CD4-positive, alpha-beta T cell (primary cell): Measurements from ENCODE around the gene FA2H. TPM values are rescaled to one million over a fixed set of nuclear protein-coding genes. Genes with fewer than 3 reads are reported as not detected.
A peak's percentile ranks its signal among the peaks of the same experiment; 100 is the strongest.

Experiments used
- ATAC-seq: fragments of 200-7000 bp; cut with Tn5 transposase; one replicate; pipeline ENCODE4 v1.10.0; 2022; ENCODE audit warnings: mild to moderate bottlenecking; ENCODE audit not compliant: poor library complexity
- CTCF ChIA-PET: fragments of 350-600 bp; sonication (Branson Sonifier 250); formaldehyde crosslinking; loops from one replicate; lab custom pipeline; 2021; ENCODE audit warnings: antibody characterized with exemption, inconsistent platforms; lab: Charles Lee
- POLR2A ChIA-PET: fragments of 350-600 bp; sonication (Branson Sonifier 250); formaldehyde crosslinking; loops from one replicate; lab custom pipeline; 2021; ENCODE audit warnings: antibody characterized with exemption, inconsistent platforms; lab: Charles Lee
- DNase-seq, 14 experiments: peaks; one replicate each; pipeline ENCODE4 v3.0.0-alpha.2; 2013 to 2020; ENCODE audit warnings: mixed read lengths in 2 of 14
- H3K27ac ChIP-seq, 2 donors: one replicate each; pipeline versions ENCODE4 v1.5.1 to v1.7.0; 2013; ENCODE audit warnings: low read length in 2 of 2, low read depth in 1 of 2, mild to moderate bottlenecking in 1 of 2
- H3K27me3 ChIP-seq, 2 experiments: 1 replicate in 1 of 2; 2 replicates in 1 of 2; pipeline versions ENCODE4 v1.6.1 to v1.7.0; 2013; ENCODE audit warnings: low read length in 2 of 2, control low read depth in 1 of 2, mild to moderate bottlenecking in 1 of 2, moderate library complexity in 1 of 2; ENCODE audit not compliant: insufficient read depth in 2 of 2, control insufficient read depth in 1 of 2
- H3K36me3 ChIP-seq: one replicate; pipeline ENCODE4 v1.6.1; 2013; ENCODE audit warnings: low read length, control low read depth; ENCODE audit not compliant: insufficient read depth
- H3K4me1 ChIP-seq: one replicate; pipeline ENCODE4 v1.6.1; 2013; ENCODE audit warnings: low read length, control low read depth; ENCODE audit not compliant: insufficient read depth
- H3K4me3 ChIP-seq: one replicate; pipeline ENCODE4 v1.5.1; 2013; ENCODE audit warnings: mild to moderate bottlenecking, low read length, moderate library complexity
- H3K9me3 ChIP-seq, 2 experiments: 1 replicate in 1 of 2; 2 replicates in 1 of 2; pipeline versions ENCODE4 v1.6.1 to v1.7.0; 2013; ENCODE audit warnings: low read length in 2 of 2, mild to moderate bottlenecking in 2 of 2, control low read depth in 1 of 2, moderate library complexity in 1 of 2; ENCODE audit not compliant: control insufficient read depth in 1 of 2, insufficient read depth in 1 of 2
- H3K27ac Mint-ChIP-seq: one replicate; pipeline ENCODE4 v1.8.0; 2020; ENCODE audit warnings: mixed read lengths
- H3K27me3 Mint-ChIP-seq: one replicate; pipeline ENCODE4 v1.8.0; 2021; ENCODE audit warnings: mixed read lengths
- H3K36me3 Mint-ChIP-seq: one replicate; pipeline ENCODE4 v1.8.0; 2021; ENCODE audit warnings: low read depth, mixed read lengths
- H3K4me1 Mint-ChIP-seq: one replicate; pipeline ENCODE4 v1.8.0; 2021; ENCODE audit warnings: low read depth, mixed read lengths
- H3K4me3 Mint-ChIP-seq: one replicate; pipeline ENCODE4 v1.8.0; 2020; ENCODE audit warnings: mild to moderate bottlenecking, mixed read lengths
- H3K9me3 Mint-ChIP-seq: one replicate; pipeline ENCODE4 v1.8.0; 2020; ENCODE audit warnings: mixed read lengths
- intact Hi-C, 2 experiments: fragments of 100-400 bp; cut with DNase I in 1 of 2; cut with micrococcal nuclease in 1 of 2; formaldehyde crosslinking; loops; one replicate each; pipeline versions ENCODE4 v1.15.1 to v1.9.0; 2023 to 2025; cut with DNase I, micrococcal nuclease
- total RNA-seq, 174 experiments: library from RNA in 2 of 174; stranded (reverse) in 2 of 174; gene quantifications; one replicate each; pipeline ENCODE4 v1.2.3 and lab custom pipeline; 2021 to 2026
- TF ChIP-seq, protein P1 (sequence below): fragments of 200-600 bp; IDR thresholded peaks from one replicate; pipeline ENCODE4 v1.8.0; 2022; ENCODE audit warnings: antibody characterized with exemption, mild to moderate bottlenecking

Gene FA2H
- total RNA-seq, 2 experiments from 2014 or later: not detected

DNA sequence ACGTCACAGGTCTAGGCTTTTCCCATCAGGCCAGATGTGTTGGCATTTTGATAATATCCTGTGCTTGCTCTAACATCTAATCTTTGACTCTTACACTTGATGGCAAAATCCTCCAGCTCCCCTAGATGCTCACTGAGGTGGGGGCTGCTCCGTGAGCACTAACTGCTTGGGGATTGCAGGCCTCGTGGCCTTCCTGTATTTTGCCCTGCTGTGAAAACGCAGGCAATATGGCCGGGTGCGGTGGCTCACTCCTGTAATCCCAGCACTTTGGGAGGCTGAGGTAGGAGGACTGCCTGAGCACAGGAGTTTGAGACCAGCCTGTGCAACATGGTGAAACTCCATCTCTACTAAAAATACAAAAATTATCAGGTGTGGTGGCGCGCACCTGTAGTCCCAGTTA lies 64.2 kb downstream of the FA2H start:
- H3K36me3 ChIP-seq: no peaks in the 10 kb centered on the region
- DNase-seq (no peak), ATAC-seq (no peak)
- no peak overlapping the region for H3K4me3 Mint-ChIP-seq
- no peaks in the 10 kb centered on the region for H3K4me1 Mint-ChIP-seq
- no peak overlapping the region for H3K27ac Mint-ChIP-seq
- H3K9me3 Mint-ChIP-seq: no peaks in the 10 kb centered on the region
- no peak overlapping the region for H3K27ac ChIP-seq
- peaks cover 2% of the 10 kb centered on the region for H3K4me1 ChIP-seq
- no peaks in the 10 kb centered on the region for H3K36me3 Mint-ChIP-seq
- TF ChIP-seq, protein P1, sequence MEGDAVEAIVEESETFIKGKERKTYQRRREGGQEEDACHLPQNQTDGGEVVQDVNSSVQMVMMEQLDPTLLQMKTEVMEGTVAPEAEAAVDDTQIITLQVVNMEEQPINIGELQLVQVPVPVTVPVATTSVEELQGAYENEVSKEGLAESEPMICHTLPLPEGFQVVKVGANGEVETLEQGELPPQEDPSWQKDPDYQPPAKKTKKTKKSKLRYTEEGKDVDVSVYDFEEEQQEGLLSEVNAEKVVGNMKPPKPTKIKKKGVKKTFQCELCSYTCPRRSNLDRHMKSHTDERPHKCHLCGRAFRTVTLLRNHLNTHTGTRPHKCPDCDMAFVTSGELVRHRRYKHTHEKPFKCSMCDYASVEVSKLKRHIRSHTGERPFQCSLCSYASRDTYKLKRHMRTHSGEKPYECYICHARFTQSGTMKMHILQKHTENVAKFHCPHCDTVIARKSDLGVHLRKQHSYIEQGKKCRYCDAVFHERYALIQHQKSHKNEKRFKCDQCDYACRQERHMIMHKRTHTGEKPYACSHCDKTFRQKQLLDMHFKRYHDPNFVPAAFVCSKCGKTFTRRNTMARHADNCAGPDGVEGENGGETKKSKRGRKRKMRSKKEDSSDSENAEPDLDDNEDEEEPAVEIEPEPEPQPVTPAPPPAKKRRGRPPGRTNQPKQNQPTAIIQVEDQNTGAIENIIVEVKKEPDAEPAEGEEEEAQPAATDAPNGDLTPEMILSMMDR: no peak
- no peaks in the 10 kb centered on the region for H3K9me3 ChIP-seq
- ChIA-PET POLR2A (no interaction called here), CTCF (interaction anchor here (0.5 to 1.3 kb wide), 2 partner anchors 9 to 150 kb away, joined by 3 to 6 read pairs; no protein-coding TSS in a partner anchor)
- no peaks in the 10 kb centered on the region for H3K27me3 Mint-ChIP-seq
- H3K27me3 ChIP-seq: no peaks in the 10 kb centered on the region
- no peak overlapping the region for H3K4me3 ChIP-seq
- intact Hi-C loops: no loop called here

DNA sequence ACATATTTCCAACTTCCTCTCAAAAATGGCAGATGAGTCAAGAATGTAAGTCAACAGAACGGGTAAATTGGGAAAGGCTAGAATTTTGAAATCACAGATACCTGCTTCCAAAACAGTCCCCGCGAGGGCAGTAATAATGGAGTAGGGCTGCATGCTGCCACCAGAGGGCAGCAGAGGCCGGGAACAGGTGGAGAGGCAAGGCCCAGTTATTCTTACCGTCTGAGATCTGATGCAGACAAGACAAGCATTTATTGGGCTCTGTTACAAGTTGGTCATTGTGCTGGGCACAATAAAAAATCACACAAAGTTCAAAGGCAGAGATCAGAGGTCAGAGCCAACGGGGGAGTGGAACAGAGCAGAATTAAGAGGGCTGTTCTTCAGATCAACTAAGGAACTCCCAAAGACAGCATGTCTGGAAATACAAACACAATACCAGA lies 65.2 kb downstream of the FA2H start:
- H3K36me3 Mint-ChIP-seq: no peaks in the 10 kb centered on the region
- intact Hi-C loops: loop anchor here (1.0 to 10.0 kb wide), 5 partner anchors 103 to 402 kb away; partner anchors contain the start of gene WDR59 (in 2 of the 2)
- no peaks in the 10 kb centered on the region for H3K4me1 Mint-ChIP-seq
- H3K9me3 Mint-ChIP-seq: no peaks in the 10 kb centered on the region
- peak; percentile 100 for ATAC-seq
- peaks cover 2% of the 10 kb centered on the region for H3K4me1 ChIP-seq
- H3K27ac Mint-ChIP-seq: no peak overlapping the region
- H3K36me3 ChIP-seq: no peaks in the 10 kb centered on the region
- DNase-seq: peak; percentile 65 to 91 (median 80)
- POLR2A ChIA-PET: no interaction called here
- no peaks in the 10 kb centered on the region for H3K27me3 ChIP-seq
- no peak overlapping the region for H3K4me3 ChIP-seq
- CTCF ChIA-PET: interaction anchor here (1.3 kb wide), 1 partner anchor 8 kb away, joined by 6 read pairs; no protein-coding TSS in a partner anchor
- no peak overlapping the region for H3K4me3 Mint-ChIP-seq
- TF ChIP-seq, protein P1: peak; percentile 98
- no peaks in the 10 kb centered on the region for H3K27me3 Mint-ChIP-seq
- no peak overlapping the region for H3K27ac ChIP-seq
- H3K9me3 ChIP-seq: no peaks in the 10 kb centered on the region

DNA sequence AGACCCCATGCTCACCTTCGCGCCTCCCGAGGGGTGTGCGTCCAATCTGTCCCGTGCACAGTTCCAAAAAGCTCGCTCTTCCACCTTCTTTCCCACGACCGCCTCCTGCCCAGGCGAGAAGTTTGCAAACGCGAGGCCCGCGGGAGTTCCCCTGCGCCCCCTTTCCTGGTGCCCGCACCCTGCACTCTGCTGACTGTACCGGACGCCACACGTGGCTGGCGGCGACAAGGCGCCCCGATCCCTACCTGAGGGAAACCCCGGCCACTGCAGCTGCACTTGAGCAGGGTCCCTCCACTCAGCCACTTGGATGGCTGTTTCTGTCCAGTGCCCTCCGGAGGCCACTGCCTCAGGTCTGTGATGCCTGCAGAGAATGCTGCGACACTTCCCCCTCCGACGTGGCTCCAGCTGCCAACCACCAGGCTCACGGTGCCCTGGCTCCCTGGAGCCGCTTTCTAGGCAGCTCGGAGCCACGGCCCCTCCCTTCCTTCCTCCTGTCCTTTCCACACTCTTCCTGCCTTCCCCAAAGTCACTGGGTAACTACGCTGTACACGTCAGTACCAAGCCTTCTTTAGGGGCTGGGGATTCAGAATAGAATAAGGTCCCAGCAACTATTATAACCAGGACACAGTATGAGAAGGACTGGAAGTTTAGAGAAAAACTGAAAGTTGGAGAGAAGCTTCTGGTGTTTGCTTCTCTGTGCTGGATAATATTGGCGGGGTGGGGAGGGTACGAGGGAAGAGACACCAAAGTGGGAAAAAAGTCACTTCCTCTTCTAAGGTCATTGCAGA lies 74.0 kb downstream of the FA2H start, which contains the start of gene MLKL:
TSS of gene MLKL (minus strand) at position 425 of the 788 bp plus-strand sequence. CDS start 5,105 bp downstream, outside the sequence.
- peak within 1 kb of the TSS; percentile 87 for H3K27ac Mint-ChIP-seq
- H3K27me3 ChIP-seq: no peaks in the 10 kb centered on the region
- H3K9me3 Mint-ChIP-seq: no peaks in the 10 kb centered on the region
- no peaks in the 10 kb centered on the region for H3K9me3 ChIP-seq
- POLR2A ChIA-PET: interaction anchor here (0.6 to 2.9 kb wide), 9 partner anchors 11 to 733 kb away, joined by 3 to 34 read pairs (median 3); partner anchors contain the start of genes CFDP1, GLG1, RFWD3 and WDR59
- ATAC-seq (peak; percentile 67), DNase-seq (peak; percentile 27 to 80 (median 48))
- peaks cover 20% of the 10 kb centered on the region for H3K36me3 Mint-ChIP-seq
- H3K36me3 ChIP-seq: peaks cover 8% of the 10 kb centered on the region
- CTCF ChIA-PET: interaction anchor here (0.8 to 2.6 kb wide), 6 partner anchors 9 to 817 kb away, joined by 3 to 9 read pairs (median 5); partner anchors contain the start of gene RFWD3
- TF ChIP-seq, protein P1: no peak
- H3K27me3 Mint-ChIP-seq: no peaks in the 10 kb centered on the region
- peaks cover 42% of the 10 kb centered on the region for H3K4me1 ChIP-seq
- peak within 1 kb of the TSS; percentile 71 to 83 for H3K27ac ChIP-seq
- peaks cover 62% of the 10 kb centered on the region for H3K4me1 Mint-ChIP-seq
- H3K4me3 Mint-ChIP-seq: peak within 1 kb of the TSS; percentile 99
- intact Hi-C loops: loop anchor here (5.0 to 10.0 kb wide), 2 partner anchors 33 to 284 kb away; partner anchors contain the start of genes RFWD3 (in 2 of the 2) and WDR59 (in 2 of the 2)
- H3K4me3 ChIP-seq: peak within 1 kb of the TSS; percentile 99
